Measurements from ENCODE around the gene ST3GAL2.
"Not testable (repeated sequence)": the region's sequence is repeated elsewhere in the genome, so short reads cannot be mapped to it uniquely, and the experiment has no call there.

ST3GAL2 gene

GRCh38 chr16:70391881-70392481 lies 46.9 kb downstream of the ST3GAL2 start:
- H3K9me3 ChIP-seq (ENCODE audit: insufficient read depth, low read length): no peaks in the 10 kb centered on the region
- no peak overlapping the region for H3K27ac ChIP-seq (ENCODE audit: low read depth, low read length)
- H3K4me2 ChIP-seq (ENCODE audit: low read depth, low read length, poor library complexity, severe bottlenecking): no peak overlapping the region
- no peaks in the 10 kb centered on the region for H3F3A ChIP-seq (ENCODE audit: insufficient read depth)
- H3K9me2 ChIP-seq (replicated peaks; ENCODE audit: insufficient read depth, low read length): no peaks in the 10 kb centered on the region
- no peaks in the 10 kb centered on the region for H3K27me3 ChIP-seq (ENCODE audit: low read length)
- H3K36me3 ChIP-seq (ENCODE audit: low read length): no peaks in the 10 kb centered on the region
- no peak overlapping the region for H3K4me3 ChIP-seq (ENCODE audit: insufficient read depth, low read length, poor library complexity, severe bottlenecking)
- no peak overlapping the region for H2AFZ ChIP-seq (ENCODE audit: low read depth, low read length, severe bottlenecking)
- H3K9ac ChIP-seq (ENCODE audit: low read length): no peak overlapping the region
- no peaks in the 10 kb centered on the region for H3K79me2 ChIP-seq (ENCODE audit: insufficient read depth, low read length)
- TF ChIP-seq, protein P1, sequence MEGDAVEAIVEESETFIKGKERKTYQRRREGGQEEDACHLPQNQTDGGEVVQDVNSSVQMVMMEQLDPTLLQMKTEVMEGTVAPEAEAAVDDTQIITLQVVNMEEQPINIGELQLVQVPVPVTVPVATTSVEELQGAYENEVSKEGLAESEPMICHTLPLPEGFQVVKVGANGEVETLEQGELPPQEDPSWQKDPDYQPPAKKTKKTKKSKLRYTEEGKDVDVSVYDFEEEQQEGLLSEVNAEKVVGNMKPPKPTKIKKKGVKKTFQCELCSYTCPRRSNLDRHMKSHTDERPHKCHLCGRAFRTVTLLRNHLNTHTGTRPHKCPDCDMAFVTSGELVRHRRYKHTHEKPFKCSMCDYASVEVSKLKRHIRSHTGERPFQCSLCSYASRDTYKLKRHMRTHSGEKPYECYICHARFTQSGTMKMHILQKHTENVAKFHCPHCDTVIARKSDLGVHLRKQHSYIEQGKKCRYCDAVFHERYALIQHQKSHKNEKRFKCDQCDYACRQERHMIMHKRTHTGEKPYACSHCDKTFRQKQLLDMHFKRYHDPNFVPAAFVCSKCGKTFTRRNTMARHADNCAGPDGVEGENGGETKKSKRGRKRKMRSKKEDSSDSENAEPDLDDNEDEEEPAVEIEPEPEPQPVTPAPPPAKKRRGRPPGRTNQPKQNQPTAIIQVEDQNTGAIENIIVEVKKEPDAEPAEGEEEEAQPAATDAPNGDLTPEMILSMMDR (IDR thresholded peaks at IDR 0.05; ENCODE audit: insufficient read depth, low read length, poor library complexity, severe bottlenecking): no peak
- TF ChIP-seq EZH2phosphoT487 (conservative IDR thresholded peaks at IDR 0.05; ENCODE audit: low read length): no peak
- H4K20me1 ChIP-seq (ENCODE audit: low read depth, low read length): no peaks in the 10 kb centered on the region

DNA sequence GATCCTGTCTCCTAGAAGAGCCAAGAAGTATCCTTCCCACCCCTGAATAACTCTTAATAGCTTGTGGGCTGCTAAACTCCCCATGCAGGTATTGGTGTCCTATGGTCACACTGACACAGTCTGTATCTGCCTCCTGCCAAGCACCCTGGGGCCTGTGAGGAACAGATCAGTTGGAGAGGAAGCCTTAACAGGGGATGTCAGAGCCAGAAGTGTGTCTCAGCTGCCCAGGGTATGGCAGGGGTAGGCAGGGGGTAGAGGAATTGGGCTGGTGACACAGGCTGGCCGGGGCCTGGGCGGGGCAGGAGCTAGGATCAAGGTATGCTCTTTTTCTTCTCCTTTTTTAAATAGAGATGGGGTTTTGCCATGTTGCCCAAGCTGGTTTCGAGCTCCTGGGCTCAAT lies 47.5 kb downstream of the ST3GAL2 start:
- H3K4me2 ChIP-seq (ENCODE audit: low read depth, low read length, poor library complexity, severe bottlenecking): no peak overlapping the region

GRCh38 chr16:70390774-70391173 lies 48.1 kb downstream of the ST3GAL2 start:
- Histone ChIP-seq H4K20me1 (ENCODE audit: low read depth, low read length) (no peaks in the 10 kb centered on the region), H3F3A (ENCODE audit: insufficient read depth) (no peaks in the 10 kb centered on the region), H3K27ac (ENCODE audit: low read depth, low read length) (no peak overlapping the region), H3K9me2 (replicated peaks; ENCODE audit: insufficient read depth, low read length) (no peaks in the 10 kb centered on the region), H3K9me3 (ENCODE audit: insufficient read depth, low read length) (no peaks in the 10 kb centered on the region), H2AFZ (ENCODE audit: low read depth, low read length, severe bottlenecking) (no peak overlapping the region), H3K36me3 (ENCODE audit: low read length) (no peaks in the 10 kb centered on the region), H3K4me2 (ENCODE audit: low read depth, low read length, poor library complexity, severe bottlenecking) (no peak overlapping the region), H3K27me3 (ENCODE audit: low read length) (no peaks in the 10 kb centered on the region), H3K4me3 (ENCODE audit: insufficient read depth, low read length, poor library complexity, severe bottlenecking) (no peak overlapping the region), H3K9ac (ENCODE audit: low read length) (no peak overlapping the region), H3K79me2 (ENCODE audit: insufficient read depth, low read length) (no peaks in the 10 kb centered on the region)
- TF ChIP-seq, protein P1 (IDR thresholded peaks at IDR 0.05; ENCODE audit: insufficient read depth, low read length, poor library complexity, severe bottlenecking): no peak
- TF ChIP-seq EZH2phosphoT487 (conservative IDR thresholded peaks at IDR 0.05; ENCODE audit: low read length): no peak

More for the DNA sequence above, 47.5 kb downstream of the ST3GAL2 start:
- Histone ChIP-seq H3K4me3 (ENCODE audit: insufficient read depth, low read length, poor library complexity, severe bottlenecking) (no peak overlapping the region), H3K9me2 (replicated peaks; ENCODE audit: insufficient read depth, low read length) (no peaks in the 10 kb centered on the region), H3K27ac (ENCODE audit: low read depth, low read length) (no peak overlapping the region), H3K36me3 (ENCODE audit: low read length) (no peaks in the 10 kb centered on the region), H3K79me2 (ENCODE audit: insufficient read depth, low read length) (no peaks in the 10 kb centered on the region), H3K9me3 (ENCODE audit: insufficient read depth, low read length) (no peaks in the 10 kb centered on the region), H3K27me3 (ENCODE audit: low read length) (no peaks in the 10 kb centered on the region), H3K9ac (ENCODE audit: low read length) (no peak overlapping the region), H4K20me1 (ENCODE audit: low read depth, low read length) (no peaks in the 10 kb centered on the region), H3F3A (ENCODE audit: insufficient read depth) (no peaks in the 10 kb centered on the region), H2AFZ (ENCODE audit: low read depth, low read length, severe bottlenecking) (no peak overlapping the region)
- no peak for TF ChIP-seq EZH2phosphoT487 (conservative IDR thresholded peaks at IDR 0.05; ENCODE audit: low read length)

GRCh38 chr16:70388006-70388680 lies 50.8 kb downstream of the ST3GAL2 start:
- H2AFZ ChIP-seq (ENCODE audit: low read depth, low read length, severe bottlenecking): no peak overlapping the region
- H3K36me3 ChIP-seq (ENCODE audit: low read length): no peaks in the 10 kb centered on the region

DNA sequence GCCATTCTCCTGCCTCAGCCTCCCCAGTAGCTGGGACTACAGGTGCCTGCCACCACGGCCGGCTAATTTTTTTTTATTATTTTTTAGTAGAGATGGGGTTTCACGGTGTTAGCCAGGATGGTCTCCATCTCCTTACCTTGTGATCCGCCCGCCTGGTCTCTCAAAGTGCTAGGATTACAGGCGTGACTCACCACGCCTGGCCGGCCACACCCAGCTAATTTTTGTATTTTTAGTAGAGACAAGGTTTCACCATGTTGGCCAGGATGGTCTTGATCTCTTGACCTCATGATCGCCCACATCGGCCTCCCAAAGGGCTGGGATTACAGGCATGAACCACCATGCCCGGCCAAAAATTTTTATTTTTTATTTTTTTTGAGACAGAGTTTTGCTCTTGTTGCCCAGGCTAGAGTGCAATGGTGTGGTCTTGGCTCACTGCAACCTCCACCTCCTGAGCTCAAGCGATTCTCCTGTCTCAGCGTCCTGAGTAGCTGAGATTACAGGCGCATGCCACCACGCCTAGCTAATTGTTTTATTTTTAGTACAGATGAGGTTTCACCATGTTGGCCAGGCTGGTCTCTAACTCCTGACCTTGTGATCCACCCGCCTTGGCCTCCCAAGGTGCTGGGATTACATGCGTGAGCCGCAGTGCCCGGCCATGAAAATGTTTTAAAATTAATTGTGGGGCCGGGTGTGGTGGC lies 52.5 kb downstream of the ST3GAL2 start:
- H3K79me2 ChIP-seq (ENCODE audit: insufficient read depth, low read length); H3K4me3 ChIP-seq (ENCODE audit: insufficient read depth, low read length, poor library complexity, severe bottlenecking); H4K20me1 ChIP-seq (ENCODE audit: low read depth, low read length); H2AFZ ChIP-seq (ENCODE audit: low read depth, low read length, severe bottlenecking); H3K36me3 ChIP-seq (ENCODE audit: low read length); H3K27ac ChIP-seq (ENCODE audit: low read depth, low read length); H3K27me3 ChIP-seq (ENCODE audit: low read length); H3K4me2 ChIP-seq (ENCODE audit: low read depth, low read length, poor library complexity, severe bottlenecking); H3K9me2 ChIP-seq (replicated peaks; ENCODE audit: insufficient read depth, low read length); H3K9ac ChIP-seq (ENCODE audit: low read length); H3K9me3 ChIP-seq (ENCODE audit: insufficient read depth, low read length); H3F3A ChIP-seq (ENCODE audit: insufficient read depth): not testable (repeated sequence)

More at GRCh38 chr16:70388006-70388680, 50.8 kb downstream of the ST3GAL2 start:
- Histone ChIP-seq H3K27me3 (ENCODE audit: low read length) (no peaks in the 10 kb centered on the region), H4K20me1 (ENCODE audit: low read depth, low read length) (no peaks in the 10 kb centered on the region), H3K4me3 (ENCODE audit: insufficient read depth, low read length, poor library complexity, severe bottlenecking) (no peak overlapping the region), H3F3A (ENCODE audit: insufficient read depth) (0 out of 2 replicates have a peak, but pooled peaks cover 4% of the 10 kb centered on the region), H3K9me3 (ENCODE audit: insufficient read depth, low read length) (no peaks in the 10 kb centered on the region), H3K9me2 (replicated peaks; ENCODE audit: insufficient read depth, low read length) (no peaks in the 10 kb centered on the region), H3K27ac (ENCODE audit: low read depth, low read length) (no peak overlapping the region), H3K79me2 (ENCODE audit: insufficient read depth, low read length) (no peaks in the 10 kb centered on the region), H3K4me2 (ENCODE audit: low read depth, low read length, poor library complexity, severe bottlenecking) (no peak overlapping the region), H3K9ac (ENCODE audit: low read length) (no peak overlapping the region)
- no peak for TF ChIP-seq EZH2phosphoT487 (conservative IDR thresholded peaks at IDR 0.05; ENCODE audit: low read length)
- TF ChIP-seq, protein P1 (IDR thresholded peaks at IDR 0.05; ENCODE audit: insufficient read depth, low read length, poor library complexity, severe bottlenecking): no peak
